Hippocampal formation (tissue), 2 donors: ENCODE data around the gene TMEM266.
A peak's percentile ranks its signal among the peaks of the same experiment; 100 is the strongest.

Source experiments
- DNase-seq, 2 donors: peaks; one replicate each; lab custom pipeline; 2025; lab: John Stamatoyannopoulos, UW

TMEM266 gene

DNA sequence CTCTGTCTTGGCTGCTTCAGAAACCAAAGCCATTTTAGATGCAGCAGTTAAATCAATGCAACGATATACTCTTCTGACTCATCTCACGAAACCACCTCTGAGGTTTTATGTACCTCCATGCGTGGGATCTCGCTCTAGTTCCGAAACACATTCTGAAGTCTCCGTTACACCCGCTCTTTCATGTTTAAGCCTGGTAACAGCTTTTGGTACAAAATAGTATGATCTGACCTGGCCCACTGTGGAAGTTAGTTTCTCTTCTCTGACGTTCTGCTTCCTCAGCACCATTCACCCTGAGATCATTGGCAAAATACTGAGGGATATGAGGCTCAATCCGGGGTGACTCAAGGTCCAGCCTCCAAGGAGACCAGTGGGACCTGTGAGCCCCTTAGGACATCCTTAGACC, 121.9 kb downstream of the TMEM266 start:
- no peak for DNase-seq

DNA sequence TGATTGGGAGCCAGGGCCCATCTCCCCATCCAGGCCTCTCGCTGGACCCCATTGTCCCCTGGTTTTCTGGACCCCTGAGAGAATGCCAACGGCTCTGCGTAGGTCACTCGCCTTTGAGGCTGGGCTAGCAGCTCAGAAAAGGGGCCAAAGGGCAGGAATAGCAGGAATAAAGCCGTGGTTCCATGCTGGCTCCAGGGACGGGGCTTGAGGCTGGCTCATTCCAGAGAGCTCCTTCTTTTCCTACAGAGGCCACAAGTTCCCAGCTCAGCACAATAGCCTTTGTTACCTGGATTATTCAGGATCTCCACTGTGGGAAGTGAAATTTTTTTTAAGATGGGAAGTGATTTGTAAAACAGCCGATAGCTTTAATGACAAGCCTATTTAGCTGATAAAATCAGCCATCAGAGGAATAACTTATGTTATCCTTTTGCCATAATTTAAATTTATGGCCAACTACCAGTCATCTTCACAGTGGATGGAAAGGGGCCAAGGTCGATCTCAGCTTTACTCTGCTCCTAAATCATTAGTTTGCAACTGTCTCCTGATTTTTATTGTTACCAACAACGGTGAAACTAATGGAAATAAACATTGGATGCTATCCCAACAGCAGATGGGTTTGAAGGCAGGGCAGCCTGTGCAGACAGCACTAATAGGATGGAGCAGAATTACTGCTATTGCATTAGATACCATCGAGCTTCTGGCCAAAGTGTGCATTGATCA, 124.3 kb downstream of the TMEM266 start:
- no peak for DNase-seq

GRCh38 chr15:76184650-76185035, 124.9 kb downstream of the TMEM266 start:
- no peak for DNase-seq

DNA sequence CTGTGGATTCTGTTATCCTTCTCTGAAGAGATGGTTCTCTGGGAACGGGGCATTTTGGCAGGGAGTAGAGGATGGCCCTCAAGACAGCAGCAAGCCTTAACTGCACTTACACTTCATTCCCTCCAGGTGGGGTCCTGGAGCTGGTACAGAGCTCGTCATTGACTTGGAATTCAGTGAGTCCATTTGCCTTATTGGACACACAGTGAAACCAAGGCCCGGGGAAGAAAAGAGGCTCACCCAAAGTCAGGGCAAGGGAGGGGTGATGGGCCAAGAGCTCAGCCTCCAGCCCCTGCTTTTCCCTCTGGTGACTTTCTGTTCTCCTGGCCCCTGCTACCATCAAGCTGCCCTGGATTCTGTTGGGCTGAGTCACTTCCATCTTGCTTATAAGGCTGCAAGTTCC, 125.9 kb downstream of the TMEM266 start:
- DNase-seq: no peak

DNA sequence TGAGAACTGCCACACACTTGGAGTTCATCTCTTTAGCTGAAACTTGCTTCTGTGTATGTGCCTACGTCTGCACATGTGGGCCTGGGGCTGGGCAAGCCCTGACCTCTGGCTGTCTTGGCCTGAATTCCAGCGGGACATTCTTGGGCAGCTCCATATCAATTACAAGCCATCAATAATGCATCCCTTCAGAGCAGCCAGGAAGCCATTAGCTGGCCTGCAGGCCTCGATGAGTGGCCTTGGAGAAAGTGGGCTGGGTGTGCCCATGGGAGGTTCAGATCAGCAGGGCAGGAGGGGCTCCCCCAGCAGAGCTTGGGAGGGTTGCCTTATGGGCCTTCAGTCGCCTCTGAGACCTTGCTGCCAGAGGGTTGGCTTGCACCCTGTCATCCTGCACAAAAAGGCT, 127.4 kb downstream of the TMEM266 start:
- no peak for DNase-seq

DNA sequence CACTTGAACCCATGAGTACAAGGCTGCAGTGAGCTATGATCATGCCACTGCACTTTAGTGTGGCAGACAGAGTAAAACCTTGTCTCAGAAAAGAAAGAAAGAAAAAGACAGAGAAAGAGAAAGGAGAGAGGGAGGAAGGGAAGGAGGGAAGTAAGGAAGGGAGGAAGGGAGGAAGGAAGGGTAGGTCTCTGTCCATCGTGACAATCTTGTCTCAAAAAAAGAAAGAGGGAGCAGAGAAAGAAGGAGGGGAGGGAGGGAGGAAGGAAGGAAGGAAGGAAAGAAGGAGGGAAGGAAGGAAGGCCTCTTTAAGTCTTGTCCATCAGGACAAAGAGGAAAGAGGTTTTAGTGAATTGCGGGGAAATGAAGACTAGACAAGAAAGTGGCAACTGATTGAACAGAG, 129.3 kb downstream of the TMEM266 start:
- no peak for DNase-seq

GRCh38 chr15:76190070-76190564, 130.3 kb downstream of the TMEM266 start:
- no peak for DNase-seq

DNA sequence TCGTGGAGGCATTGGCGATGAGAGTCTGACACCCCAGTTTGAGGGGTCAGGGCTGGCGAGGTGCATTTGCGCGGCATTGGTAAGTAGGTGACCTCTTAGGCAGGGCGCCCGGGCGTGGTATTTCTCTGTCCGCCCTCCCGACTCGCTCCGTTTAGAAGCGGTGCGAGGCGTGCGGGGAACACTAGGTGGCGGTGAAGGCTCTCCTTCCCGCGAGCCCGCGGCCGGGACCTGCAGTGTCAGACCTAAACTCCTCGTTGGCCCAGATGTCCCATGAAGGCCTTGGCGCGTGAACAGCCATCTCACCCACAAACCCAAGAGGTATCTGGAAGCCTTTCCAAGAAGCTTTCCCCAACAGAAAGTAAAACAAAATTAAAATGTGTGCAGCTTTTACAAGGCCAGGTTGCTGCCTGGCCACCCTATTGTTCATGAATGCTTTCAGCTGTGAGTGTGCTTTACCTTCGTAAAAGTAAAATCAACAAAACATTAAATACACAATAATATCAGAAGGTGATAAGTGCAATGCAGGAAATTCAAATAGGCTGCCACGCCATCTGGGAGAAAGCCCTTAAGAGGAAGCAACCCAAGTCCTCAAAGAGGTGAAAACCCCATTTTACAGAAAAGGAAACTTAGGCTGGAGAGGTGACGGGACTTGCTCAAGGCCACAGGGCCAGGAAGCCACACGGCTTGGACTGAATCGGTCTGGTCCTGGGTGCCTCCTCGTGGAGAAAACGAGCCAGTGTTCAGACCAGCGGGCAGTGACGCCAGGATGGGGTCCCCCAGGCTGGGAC, 131.2 kb downstream of the TMEM266 start:
- DNase-seq: peak; percentile 55 to 67

- DNase-seq: no peak
Measured at GRCh38 chr15:76191539-76192244, 131.9 kb downstream of the TMEM266 start.

DNA sequence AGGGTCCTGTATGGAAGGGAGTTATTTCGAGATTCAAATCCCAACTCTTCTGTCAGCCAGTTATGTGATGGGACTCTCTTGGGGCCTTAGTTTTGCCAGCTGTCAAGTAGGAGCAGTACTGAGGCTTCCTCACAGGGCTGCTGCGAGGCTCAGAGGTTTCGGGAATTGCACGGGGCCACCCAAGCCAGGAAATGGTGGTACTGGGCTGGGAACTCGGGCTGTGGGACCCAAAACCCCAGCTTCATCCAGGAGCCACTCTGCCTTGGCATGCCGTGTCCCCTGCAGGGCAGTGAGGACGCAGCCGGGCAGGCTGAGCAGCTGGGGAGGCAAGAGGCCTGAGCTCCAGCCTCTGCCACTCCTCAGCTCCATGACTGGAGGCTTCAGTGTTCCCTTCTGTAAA, 132.9 kb downstream of the TMEM266 start:
- DNase-seq: no peak

GRCh38 chr15:76193934-76194333, 134.1 kb downstream of the TMEM266 start:
- no peak for DNase-seq

GRCh38 chr15:76195506-76196268, 135.9 kb downstream of the TMEM266 start:
- no peak for DNase-seq

DNA sequence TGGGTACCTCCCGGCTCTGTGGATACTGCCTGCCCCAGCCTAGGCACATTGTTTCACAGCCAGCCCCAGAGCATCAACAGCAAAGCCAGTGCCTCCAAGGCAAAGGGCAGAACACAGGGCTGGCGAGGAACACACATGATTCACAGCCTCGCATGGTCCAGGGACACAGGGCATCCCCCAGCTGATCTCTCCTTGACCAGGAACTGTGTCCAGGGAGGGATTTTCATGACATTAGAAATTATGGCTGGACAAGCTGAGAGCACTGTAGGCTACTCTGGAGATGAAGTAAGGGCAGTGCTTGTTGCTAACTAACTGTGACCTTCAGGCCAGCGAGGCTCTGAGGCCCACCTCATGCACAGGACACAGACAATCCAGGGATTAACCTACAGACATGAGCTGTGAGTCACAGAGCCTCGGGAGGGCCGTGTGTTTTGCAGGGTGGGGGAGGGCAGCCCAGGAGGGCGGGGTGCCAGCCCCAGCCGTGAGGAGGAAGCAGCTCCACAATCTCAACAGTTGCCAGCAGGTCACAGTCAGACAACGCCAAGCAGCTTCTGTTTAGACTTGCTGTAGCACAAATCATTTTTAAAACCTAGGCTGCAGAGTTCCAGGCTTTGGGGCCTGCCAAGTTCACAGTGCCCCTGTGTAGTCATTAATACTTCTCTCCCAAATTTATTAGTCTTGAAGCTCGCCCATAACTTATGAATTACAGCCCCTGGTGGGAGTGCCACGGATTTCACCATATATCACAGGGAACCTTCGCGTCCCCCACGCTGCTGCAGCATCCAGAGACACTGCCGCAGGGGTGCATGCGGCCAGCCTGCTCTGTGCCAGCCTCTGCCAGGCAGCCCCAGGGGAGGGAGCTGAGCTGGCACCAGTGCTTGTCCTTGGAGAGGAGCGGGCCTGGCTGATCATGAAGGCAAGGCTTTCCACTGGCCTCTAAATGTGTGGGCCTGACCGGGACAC, 136.8 kb downstream of the TMEM266 start:
- DNase-seq: peak; percentile 37 to 65

- DNase-seq: no peak
Measured at GRCh38 chr15:76197703-76198455, 138.1 kb downstream of the TMEM266 start.

- no peak for DNase-seq
Measured at GRCh38 chr15:76198456-76199105, 138.8 kb downstream of the TMEM266 start.

DNA sequence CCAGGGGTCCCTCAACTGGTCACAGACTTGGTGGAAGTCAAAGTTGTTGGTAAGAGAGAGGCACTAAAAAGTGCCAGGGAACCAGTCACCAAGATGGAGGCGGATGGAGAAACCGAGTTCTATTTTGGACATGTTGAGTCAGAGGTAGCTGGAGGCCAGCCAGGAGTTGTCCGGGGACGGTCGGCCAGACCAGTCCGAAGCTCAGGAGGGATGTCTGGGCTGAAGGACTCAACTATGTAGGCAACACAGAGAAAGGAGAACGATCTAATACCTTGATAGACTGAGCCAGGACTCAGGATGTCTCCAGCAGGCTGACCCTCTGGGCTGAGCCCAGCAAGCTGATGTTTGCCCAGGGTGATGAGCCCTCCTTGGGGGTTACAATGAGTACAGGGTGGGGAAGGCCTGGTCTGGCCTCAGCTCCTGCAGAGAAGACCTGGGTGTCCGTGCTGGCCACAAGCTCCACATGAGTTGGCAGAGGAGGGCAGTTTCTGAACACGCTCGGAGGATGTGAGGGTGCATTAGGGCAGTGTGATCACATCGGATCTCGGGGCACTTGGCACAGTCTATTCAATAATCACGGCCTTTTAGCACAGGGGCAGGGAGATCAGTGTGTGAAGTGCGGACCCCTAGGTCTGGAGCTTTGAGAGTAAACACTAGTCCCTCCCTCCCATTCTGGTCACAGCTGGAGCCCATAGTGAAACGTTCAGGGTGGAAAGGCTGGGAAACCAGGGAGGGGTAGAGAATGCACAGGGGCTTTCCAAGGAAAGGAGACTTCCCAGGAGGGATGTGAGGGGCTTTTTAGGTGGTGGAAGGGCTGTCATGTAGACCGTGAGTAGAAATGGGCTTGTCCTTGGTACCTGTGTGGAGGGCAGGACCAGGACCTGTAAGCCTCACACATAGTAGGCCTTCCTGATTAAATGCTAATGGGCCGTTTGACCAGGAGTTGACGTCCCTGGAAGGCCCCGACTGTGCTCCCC, 139.6 kb downstream of the TMEM266 start:
- no peak for DNase-seq

- no peak for DNase-seq
Measured at GRCh38 chr15:76200083-76200465, 140.3 kb downstream of the TMEM266 start.

DNA sequence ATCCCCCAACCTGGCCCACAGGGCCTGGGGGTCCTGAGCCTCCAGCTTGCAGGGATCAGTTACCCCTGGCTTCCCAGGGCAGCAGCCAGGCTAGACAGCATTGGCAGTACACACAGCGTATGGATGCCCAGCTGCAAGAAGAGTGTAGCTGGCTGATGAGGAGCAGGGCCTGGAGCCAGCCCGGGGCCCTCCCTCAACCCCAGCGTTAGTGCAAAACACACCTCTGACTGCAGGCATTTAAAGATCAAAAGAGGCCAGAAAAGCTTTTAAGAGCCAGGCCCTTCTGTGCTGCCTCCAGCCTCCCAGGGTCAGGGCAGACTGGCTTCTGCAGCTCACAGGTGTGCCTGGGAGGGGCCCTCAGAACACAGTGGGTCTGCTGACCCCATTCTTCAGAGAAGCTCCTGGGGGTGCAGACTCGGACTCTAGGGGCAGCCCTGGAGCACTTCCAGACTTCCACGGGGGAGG, 140.9 kb downstream of the TMEM266 start:
- no peak for DNase-seq
